Muscle layer of duodenum (tissue), 2 donors: ENCODE measurements around the gene U2AF1.
"Not testable (repeated sequence)": the region's sequence is repeated elsewhere in the genome, so short reads cannot be mapped to it uniquely, and the experiment has no call there.

Experiments used
- H3K27ac ChIP-seq: one replicate; pipeline ENCODE4 v1.7.0; 2013; ENCODE audit warnings: mild to moderate bottlenecking, low read length
- H3K27me3 ChIP-seq: one replicate; pipeline ENCODE4 v1.7.0; 2013; ENCODE audit warnings: low read depth, mild to moderate bottlenecking, control low read depth, low read length
- H3K36me3 ChIP-seq, 2 donors: one replicate each; pipeline ENCODE4 v1.7.0; 2013; ENCODE audit warnings: low read length in 2 of 2, control low read depth in 1 of 2, mild to moderate bottlenecking in 1 of 2; ENCODE audit not compliant: insufficient read depth in 2 of 2, control insufficient read depth in 1 of 2
- H3K4me1 ChIP-seq, 2 donors: one replicate each; pipeline ENCODE4 v1.7.0; 2013; ENCODE audit warnings: low read length in 2 of 2, mild to moderate bottlenecking in 2 of 2, control low read depth in 1 of 2, moderate library complexity in 1 of 2; ENCODE audit not compliant: insufficient read depth in 2 of 2, control insufficient read depth in 1 of 2
- H3K4me3 ChIP-seq, 2 donors: one replicate each; pipeline ENCODE4 v1.7.0; 2013; ENCODE audit warnings: low read length in 2 of 2, low read depth in 1 of 2, mild to moderate bottlenecking in 1 of 2
- H3K9me3 ChIP-seq, 2 donors: one replicate each; pipeline ENCODE4 v1.7.0; 2013; ENCODE audit warnings: low read length in 2 of 2, control low read depth in 1 of 2, mild to moderate bottlenecking in 1 of 2; ENCODE audit not compliant: control insufficient read depth in 1 of 2
- donor health status: healthy.

The U2AF1 gene

GRCh38 chr21:43075170-43076022 lies 32.0 kb downstream of the U2AF1 start, which contains the start of gene CBS:
CBS (minus strand) TSS chr21:43075835; CDS start chr21:43072193, 3,642 bp downstream.
- not testable (repeated sequence) for H3K4me1 ChIP-seq, H3K4me3 ChIP-seq, H3K36me3 ChIP-seq, H3K9me3 ChIP-seq, H3K27me3 ChIP-seq, H3K27ac ChIP-seq

DNA sequence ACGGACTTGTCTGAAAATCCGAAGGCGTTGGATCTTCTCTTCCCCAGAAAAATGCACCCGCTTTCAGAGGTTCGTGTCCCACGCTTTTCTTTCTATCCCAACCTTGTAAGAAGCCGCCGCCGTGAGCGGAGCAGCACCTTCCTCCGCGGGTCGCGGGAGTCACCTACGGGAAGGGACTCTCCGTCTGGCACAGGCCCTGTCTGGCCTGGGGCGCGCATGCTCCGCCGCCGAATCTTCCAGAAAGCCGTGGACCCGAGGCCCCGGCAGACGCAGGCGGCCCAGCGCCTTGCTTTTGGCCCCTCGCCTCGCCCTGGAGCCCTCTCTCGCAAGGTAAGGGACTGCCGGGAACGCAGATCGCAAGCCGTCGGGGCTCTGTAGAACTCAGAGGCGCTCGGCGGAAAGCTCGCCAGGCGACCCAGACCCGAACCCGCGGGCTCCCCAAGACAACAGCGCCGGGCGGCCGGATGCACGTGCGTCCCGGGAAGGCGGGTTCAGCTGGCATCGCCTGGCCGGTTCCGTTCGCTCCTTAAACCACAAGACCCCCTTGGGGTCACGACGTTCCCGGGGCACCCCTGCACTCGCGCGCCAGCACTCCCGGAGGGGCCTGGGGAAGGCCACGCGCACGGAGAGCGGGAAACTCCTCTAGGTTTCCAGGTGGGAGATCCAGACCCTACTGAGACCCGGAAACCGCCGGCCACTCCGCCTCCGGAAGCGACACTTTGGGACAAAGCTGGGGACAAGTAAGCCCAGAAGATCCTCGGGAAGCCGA lies 32.8 kb downstream of the U2AF1 start:
- H3K9me3 ChIP-seq, H3K36me3 ChIP-seq, H3K27ac ChIP-seq, H3K4me1 ChIP-seq, H3K27me3 ChIP-seq, H3K4me3 ChIP-seq: not testable (repeated sequence)

GRCh38 chr21:43072742-43073141 lies 34.6 kb downstream of the U2AF1 start:
- H3K36me3 ChIP-seq, H3K27me3 ChIP-seq, H3K27ac ChIP-seq, H3K9me3 ChIP-seq, H3K4me3 ChIP-seq, H3K4me1 ChIP-seq: not testable (repeated sequence)

- H3K4me3 ChIP-seq, H3K27me3 ChIP-seq, H3K27ac ChIP-seq, H3K9me3 ChIP-seq, H3K4me1 ChIP-seq, H3K36me3 ChIP-seq: not testable (repeated sequence)
These were observed 37.7 kb downstream of the U2AF1 start for GRCh38 chr21:43069682-43070081.

DNA sequence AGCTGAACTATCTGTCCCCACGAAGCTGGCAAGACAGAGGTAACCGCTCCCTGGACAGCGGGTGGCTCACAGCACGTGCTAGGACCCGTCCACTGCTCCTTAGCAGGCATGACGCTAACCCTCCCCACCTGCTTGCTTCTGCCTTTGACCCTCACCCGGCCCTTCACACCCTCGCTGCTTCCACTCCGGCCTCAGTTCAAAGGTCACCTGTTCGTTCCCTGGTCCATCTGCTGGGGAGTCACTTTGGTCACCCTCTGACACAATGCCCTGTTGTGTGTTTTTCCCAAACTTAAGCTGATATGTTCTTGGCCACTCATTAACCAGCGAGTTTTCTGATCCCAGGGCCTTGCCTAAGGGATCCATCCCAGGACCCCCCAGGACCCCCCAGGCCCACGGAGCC lies 39.3 kb downstream of the U2AF1 start:
- H3K9me3 ChIP-seq, H3K4me3 ChIP-seq, H3K27me3 ChIP-seq, H3K36me3 ChIP-seq, H3K4me1 ChIP-seq, H3K27ac ChIP-seq: not testable (repeated sequence)

GRCh38 chr21:43066690-43067089 lies 40.7 kb downstream of the U2AF1 start:
- not testable (repeated sequence) for H3K4me1 ChIP-seq, H3K27ac ChIP-seq, H3K9me3 ChIP-seq, H3K27me3 ChIP-seq, H3K4me3 ChIP-seq, H3K36me3 ChIP-seq

- H3K4me1 ChIP-seq, H3K36me3 ChIP-seq, H3K4me3 ChIP-seq, H3K27me3 ChIP-seq, H3K9me3 ChIP-seq, H3K27ac ChIP-seq: not testable (repeated sequence)
These were observed 41.4 kb downstream of the U2AF1 start for GRCh38 chr21:43065991-43066390.

- H3K27ac ChIP-seq, H3K36me3 ChIP-seq, H3K4me1 ChIP-seq, H3K9me3 ChIP-seq, H3K27me3 ChIP-seq, H3K4me3 ChIP-seq: not testable (repeated sequence)
These were observed 43.0 kb downstream of the U2AF1 start for GRCh38 chr21:43064265-43064917.

DNA sequence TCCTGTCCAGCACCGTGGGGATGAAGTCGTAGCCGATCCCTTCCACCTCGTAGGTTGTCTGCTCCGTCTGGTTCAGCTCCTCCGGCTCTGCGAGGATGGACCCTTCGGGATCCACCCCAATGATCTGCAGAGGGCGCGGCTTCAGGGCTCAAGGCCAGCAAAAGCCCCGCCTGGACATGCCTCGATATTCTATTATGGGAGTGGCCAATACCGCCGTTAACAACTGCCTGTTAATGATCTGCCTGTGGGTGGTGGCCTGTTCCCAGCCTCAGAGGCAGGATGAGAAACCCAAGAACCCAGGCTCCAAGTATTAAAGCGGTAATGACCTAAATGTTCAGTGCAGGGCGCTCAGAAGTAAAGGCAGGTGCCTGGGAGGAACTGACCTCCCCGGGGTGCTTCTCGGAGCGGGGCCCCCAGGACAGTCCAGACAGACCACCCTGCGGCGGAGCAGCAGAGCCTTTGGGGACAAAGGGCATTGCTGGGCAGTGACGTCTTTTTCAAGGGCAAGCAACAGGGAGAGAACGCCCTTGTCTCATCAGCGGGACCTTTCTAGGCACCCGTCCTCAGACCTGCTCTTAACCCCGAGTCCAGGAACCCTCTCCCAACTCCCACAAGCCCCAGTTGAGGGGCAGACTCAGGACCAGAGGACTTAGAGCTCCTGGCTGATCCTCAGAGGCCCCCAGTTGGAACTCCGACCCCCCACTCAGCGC lies 44.3 kb downstream of the U2AF1 start:
- not testable (repeated sequence) for H3K27me3 ChIP-seq, H3K4me1 ChIP-seq, H3K27ac ChIP-seq, H3K36me3 ChIP-seq, H3K4me3 ChIP-seq, H3K9me3 ChIP-seq

- H3K36me3 ChIP-seq, H3K9me3 ChIP-seq, H3K4me1 ChIP-seq, H3K27me3 ChIP-seq, H3K27ac ChIP-seq, H3K4me3 ChIP-seq: not testable (repeated sequence)
These were observed 54.3 kb downstream of the U2AF1 start for GRCh38 chr21:43053112-43053511.
